ENCODE measurements around the gene TBCEL.
"Not testable (repeated sequence)": the region's sequence is repeated elsewhere in the genome, so short reads cannot be mapped to it uniquely, and the experiment has no call there.

Gene TBCEL

GRCh38 chr11:121024989-121025388 lies 1.1 kb downstream of the TBCEL start:
- in situ Hi-C loops (cut with MboI; ENCODE audit: low pct_unique_long_range_greater_than_20kb, low sequenced_read_pairs, unreplicated experiment): no loop called here
- TF ChIP-seq CTCF (IDR thresholded peaks at IDR 0.05; ENCODE audit: extremely low read depth, insufficient read depth, missing control alignments): no peak
- DNase-seq (ENCODE audit: low spot score): peak; percentile 40

GRCh38 chr11:121029153-121029552 lies 5.3 kb downstream of the TBCEL start:
- no peak for TF ChIP-seq CTCF (IDR thresholded peaks at IDR 0.05; ENCODE audit: extremely low read depth, insufficient read depth, missing control alignments)
- in situ Hi-C loops (cut with MboI; ENCODE audit: low pct_unique_long_range_greater_than_20kb, low sequenced_read_pairs, unreplicated experiment): no loop called here
- no peak for DNase-seq (ENCODE audit: low spot score)

GRCh38 chr11:121029813-121030445 lies 6.0 kb downstream of the TBCEL start:
- TF ChIP-seq CTCF (IDR thresholded peaks at IDR 0.05; ENCODE audit: extremely low read depth, insufficient read depth, missing control alignments): no peak
- DNase-seq (ENCODE audit: low spot score): no peak
- in situ Hi-C loops (cut with MboI; ENCODE audit: low pct_unique_long_range_greater_than_20kb, low sequenced_read_pairs, unreplicated experiment): no loop called here

- no peak for TF ChIP-seq CTCF (IDR thresholded peaks at IDR 0.05; ENCODE audit: extremely low read depth, insufficient read depth, missing control alignments)
- in situ Hi-C loops (cut with MboI; ENCODE audit: low pct_unique_long_range_greater_than_20kb, low sequenced_read_pairs, unreplicated experiment): no loop called here
- DNase-seq (ENCODE audit: low spot score): no peak
Measured at GRCh38 chr11:121031167-121031566, 7.3 kb downstream of the TBCEL start.

GRCh38 chr11:121031648-121032047 lies 7.7 kb downstream of the TBCEL start:
- DNase-seq (ENCODE audit: low spot score); in situ Hi-C loops (cut with MboI; ENCODE audit: low pct_unique_long_range_greater_than_20kb, low sequenced_read_pairs, unreplicated experiment): not testable (repeated sequence)

GRCh38 chr11:121032546-121032945 lies 8.6 kb downstream of the TBCEL start:
- no peak for DNase-seq (ENCODE audit: low spot score)
- TF ChIP-seq CTCF (IDR thresholded peaks at IDR 0.05; ENCODE audit: extremely low read depth, insufficient read depth, missing control alignments): peak; percentile 25
- in situ Hi-C loops (cut with MboI; ENCODE audit: low pct_unique_long_range_greater_than_20kb, low sequenced_read_pairs, unreplicated experiment): no loop called here

- in situ Hi-C loops (cut with MboI; ENCODE audit: low pct_unique_long_range_greater_than_20kb, low sequenced_read_pairs, unreplicated experiment): no loop called here
- TF ChIP-seq CTCF (IDR thresholded peaks at IDR 0.05; ENCODE audit: extremely low read depth, insufficient read depth, missing control alignments): no peak
- DNase-seq (ENCODE audit: low spot score): no peak
Measured at GRCh38 chr11:121033635-121034034, 9.7 kb downstream of the TBCEL start.

All from GM13977 (cell line).